SK-MEL-5 (cell line): ENCODE data around the gene DUT. TPM values are rescaled to one million over a fixed set of nuclear protein-coding genes. Genes with fewer than 3 reads are reported as not detected.

Experiments used
- DNase-seq: peaks from one replicate; pipeline ENCODE4 v3.0.0-alpha.2; 2016; ENCODE audit warnings: low read depth, low spot score
- in situ Hi-C: cut with HindIII; loops from 2 replicates; pipeline ENCODE4 v1.10.0; 2016; ENCODE audit warnings: low sequenced_read_pairs, high pct_unique_total_duplicates, low pct_unique_long_range_greater_than_20kb
- small RNA-seq, 2 experiments: library from RNA; depleted of rRNA; stranded (forward); fragments of <200 nt; gene quantifications; one replicate each; pipeline ENCODE3, GENCODE V24; 2014
- total RNA-seq: library from RNA; depleted of rRNA; stranded (reverse); fragments of >200 nt; shearing (Covaris generic); gene quantifications from 2 replicates; pipeline ENCODE4 v1.2.3, GENCODE V29; 2014; rRNA removed

The DUT gene
- total RNA-seq, 1 experiment from 2014 or later = 68.2 TPM

GRCh38 chr15:48388016-48388851 lies 57.0 kb downstream of the DUT start:
- DNase-seq = no peak
- in situ Hi-C loops = no loop called here

GRCh38 chr15:48388910-48389309 lies 57.7 kb downstream of the DUT start:
- in situ Hi-C loops = no loop called here
- DNase-seq = no peak

- DNase-seq = no peak
- in situ Hi-C loops = no loop called here
These were observed 58.5 kb downstream of the DUT start for GRCh38 chr15:48389691-48390143.

- in situ Hi-C loops = no loop called here
- no peak for DNase-seq
These were observed 60.7 kb downstream of the DUT start for GRCh38 chr15:48391950-48392349.

GRCh38 chr15:48392356-48392755 lies 61.1 kb downstream of the DUT start:
- in situ Hi-C loops = no loop called here
- no peak for DNase-seq

Small RNAs within 50 kb of the gene (small RNA-seq; reads per million reads assigned to genes)
- 0 reads per million in 2 experiments for gene RF00019

Other genes starting within 250 kb of the DUT start
- gene SLC24A5, start 210.4 kb upstream of the DUT start, total RNA-seq = 423 and 457 TPM in 2 replicates
- 1.9 and 4.1 TPM in 2 replicates for gene MYEF2, start 153.1 kb upstream of the DUT start, total RNA-seq
- not detected in 2 replicates for gene CTXN2, start 139.8 kb upstream of the DUT start, total RNA-seq
- 0.11 and 0.16 TPM in 2 replicates for gene SLC12A1, start 125.1 kb upstream of the DUT start, total RNA-seq